ENCODE measurements around the gene SLC2A4RG. TPM values are rescaled to one million over a fixed set of nuclear protein-coding genes. Genes with fewer than 3 reads are reported as not detected.

SLC2A4RG gene, protein sequence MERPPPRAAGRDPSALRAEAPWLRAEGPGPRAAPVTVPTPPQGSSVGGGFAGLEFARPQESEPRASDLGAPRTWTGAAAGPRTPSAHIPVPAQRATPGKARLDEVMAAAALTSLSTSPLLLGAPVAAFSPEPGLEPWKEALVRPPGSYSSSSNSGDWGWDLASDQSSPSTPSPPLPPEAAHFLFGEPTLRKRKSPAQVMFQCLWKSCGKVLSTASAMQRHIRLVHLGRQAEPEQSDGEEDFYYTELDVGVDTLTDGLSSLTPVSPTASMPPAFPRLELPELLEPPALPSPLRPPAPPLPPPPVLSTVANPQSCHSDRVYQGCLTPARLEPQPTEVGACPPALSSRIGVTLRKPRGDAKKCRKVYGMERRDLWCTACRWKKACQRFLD
- 59.2 to 100 TPM (median 91.0 TPM) in 5 replicates for total RNA-seq (2022; extraction: Qiagen RNA extraction; ENCODE audit: low read depth)

GRCh38 chr20:63739130-63740069 lies at the start of gene SLC2A4RG:
SLC2A4RG (plus strand) TSS chr20:63739776; CDS start chr20:63739913, 137 bp downstream.

DNA sequence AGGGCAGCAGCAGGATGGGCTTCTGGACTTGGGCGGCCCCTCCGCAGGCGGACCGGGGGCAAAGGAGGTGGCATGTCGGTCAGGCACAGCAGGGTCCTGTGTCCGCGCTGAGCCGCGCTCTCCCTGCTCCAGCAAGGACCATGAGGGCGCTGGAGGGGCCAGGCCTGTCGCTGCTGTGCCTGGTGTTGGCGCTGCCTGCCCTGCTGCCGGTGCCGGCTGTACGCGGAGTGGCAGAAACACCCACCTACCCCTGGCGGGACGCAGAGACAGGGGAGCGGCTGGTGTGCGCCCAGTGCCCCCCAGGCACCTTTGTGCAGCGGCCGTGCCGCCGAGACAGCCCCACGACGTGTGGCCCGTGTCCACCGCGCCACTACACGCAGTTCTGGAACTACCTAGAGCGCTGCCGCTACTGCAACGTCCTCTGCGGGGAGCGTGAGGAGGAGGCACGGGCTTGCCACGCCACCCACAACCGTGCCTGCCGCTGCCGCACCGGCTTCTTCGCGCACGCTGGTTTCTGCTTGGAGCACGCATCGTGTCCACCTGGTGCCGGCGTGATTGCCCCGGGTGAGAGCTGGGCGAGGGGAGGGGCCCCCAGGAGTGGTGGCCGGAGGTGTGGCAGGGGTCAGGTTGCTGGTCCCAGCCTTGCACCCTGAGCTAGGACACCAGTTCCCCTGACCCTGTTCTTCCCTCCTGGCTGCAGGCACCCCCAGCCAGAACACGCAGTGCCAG lies 42.8 kb upstream of the SLC2A4RG start, which contains the start of gene TNFRSF6B:
TNFRSF6B (plus strand) TSS at position 25 of the 729 bp plus-strand sequence; CDS start at position 141, 116 bp downstream.

DNA sequence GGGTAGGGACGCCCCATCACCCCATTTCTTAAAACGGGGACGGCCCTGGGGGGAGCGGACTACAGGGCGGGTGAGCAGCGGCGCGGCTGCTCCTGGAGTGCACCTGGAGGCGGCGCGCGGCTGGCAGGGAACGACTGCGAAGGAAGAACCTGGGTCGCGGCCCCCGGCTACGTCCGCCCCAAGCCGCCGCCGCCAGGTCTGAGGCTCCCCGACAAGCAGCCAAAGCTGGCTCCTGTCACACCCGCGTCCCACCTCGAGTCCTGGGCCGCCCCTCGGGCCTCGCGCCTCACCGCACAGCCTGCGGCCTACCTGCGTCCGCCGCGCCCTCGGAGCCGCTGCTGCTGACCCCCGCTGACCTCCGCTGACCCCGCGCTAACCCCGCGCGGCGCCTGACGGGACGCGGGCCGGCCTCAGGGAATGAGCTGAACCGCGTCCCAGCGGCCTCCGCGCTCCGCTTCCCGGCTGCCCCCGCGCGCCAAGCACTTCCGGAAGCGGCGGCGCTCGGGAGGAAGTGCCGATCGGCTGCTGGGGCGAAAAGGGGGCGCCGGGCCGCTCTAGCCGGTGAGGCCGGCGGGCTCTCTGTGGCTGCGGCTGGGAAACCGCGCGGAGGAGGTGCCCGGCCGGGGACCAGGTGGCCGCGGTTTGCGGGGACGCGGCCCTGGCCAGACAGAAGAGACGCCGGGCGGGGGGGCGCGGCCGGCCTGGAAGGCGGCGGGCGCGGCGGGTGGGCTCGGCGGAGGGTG lies 31.8 kb upstream of the SLC2A4RG start, which contains the start of the genes ARFRP1 and ZGPAT:
ARFRP1 (minus strand) TSS at position 419 of the 743 bp plus-strand sequence. CDS start 885 bp downstream, outside the sequence.
ZGPAT (plus strand) TSS at position 482 of the 743 bp plus-strand sequence. CDS start 542 bp downstream, outside the sequence.

DNA sequence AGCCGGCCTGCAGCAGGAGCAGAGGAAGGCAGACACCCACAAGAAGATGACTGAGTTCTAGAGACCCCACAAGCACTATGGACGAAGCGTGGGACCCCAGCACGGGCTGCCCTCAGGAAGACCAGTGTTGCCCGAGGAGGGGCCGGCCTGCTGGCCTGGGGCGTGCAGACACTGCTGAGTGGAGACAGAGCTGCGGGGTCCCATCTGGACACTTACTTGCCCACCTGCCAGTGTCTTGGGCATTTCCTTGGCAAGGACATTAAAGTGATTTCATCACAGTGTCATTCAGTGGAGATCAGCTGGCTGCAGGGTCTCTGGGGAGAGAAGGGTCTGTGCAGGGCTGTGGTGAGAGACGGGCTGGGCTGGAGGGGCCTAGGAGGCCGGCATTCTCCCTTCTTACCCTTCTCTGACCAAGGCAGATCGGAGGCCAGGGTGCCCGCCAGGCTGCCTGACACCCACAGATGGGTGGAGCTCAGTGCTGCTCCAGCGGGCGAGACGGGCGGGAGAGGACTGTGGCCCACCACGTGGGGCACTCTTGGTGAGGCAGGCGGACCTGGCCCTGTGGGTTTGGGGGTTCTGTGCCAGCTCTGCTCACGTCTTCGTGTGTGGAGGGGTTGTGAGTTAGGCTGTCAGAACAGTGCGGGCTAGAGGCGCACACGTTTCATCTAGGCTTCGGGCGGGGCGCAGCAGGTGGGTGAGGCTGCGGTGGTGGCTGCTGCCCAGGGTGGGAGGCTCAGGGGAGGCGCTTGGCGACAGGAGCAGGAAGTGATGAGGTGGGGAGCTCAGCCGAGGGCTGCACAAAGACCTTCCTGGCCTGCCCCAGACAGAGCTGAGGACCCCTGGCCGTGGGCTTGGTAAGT lies 3.5 kb upstream of the SLC2A4RG start, which contains the start of gene LIME1:
LIME1 (plus strand) TSS at position 806 of the 860 bp plus-strand sequence. CDS start 886 bp downstream, outside the sequence.

Other genes starting within 250 kb of the SLC2A4RG start
- gene EEF1A2, start 240.7 kb upstream of the SLC2A4RG start, total RNA-seq (2022; extraction: Qiagen RNA extraction; ENCODE audit: low read depth), result 136 to 164 TPM (median 141 TPM) in 5 replicates
- gene PPDPF, start 219.0 kb upstream of the SLC2A4RG start, total RNA-seq (2022; extraction: Qiagen RNA extraction; ENCODE audit: low read depth), result 277 to 347 TPM (median 317 TPM) in 5 replicates
- 2.2 to 3.0 TPM (median 2.4 TPM) in 5 replicates for gene PTK6, start 202.4 kb upstream of the SLC2A4RG start, total RNA-seq (2022; extraction: Qiagen RNA extraction; ENCODE audit: low read depth)
- not detected in 5 replicates for gene SRMS, start 192.0 kb upstream of the SLC2A4RG start, total RNA-seq (2022; extraction: Qiagen RNA extraction; ENCODE audit: low read depth)
- gene FNDC11, start 185.6 kb upstream of the SLC2A4RG start, total RNA-seq (2022; extraction: Qiagen RNA extraction; ENCODE audit: low read depth), result 0.09 to 0.30 TPM (median 0.24 TPM) in 4 of 5 replicates, not detected in the other
- 7.7 to 10.0 TPM (median 9.7 TPM) in 5 replicates for gene HELZ2, start 165.5 kb upstream of the SLC2A4RG start, total RNA-seq (2022; extraction: Qiagen RNA extraction; ENCODE audit: low read depth)
- gene GMEB2, start 112.7 kb upstream of the SLC2A4RG start, total RNA-seq (2022; extraction: Qiagen RNA extraction; ENCODE audit: low read depth), result 8.8 to 11.9 TPM (median 11.0 TPM) in 5 replicates
- gene STMN3, start 86.4 kb upstream of the SLC2A4RG start, total RNA-seq (2022; extraction: Qiagen RNA extraction; ENCODE audit: low read depth), result 7.4 to 10.9 TPM (median 9.6 TPM) in 5 replicates
- gene RTEL1, start 81.5 kb upstream of the SLC2A4RG start, total RNA-seq (2022; extraction: Qiagen RNA extraction; ENCODE audit: low read depth), result 6.4 to 8.4 TPM (median 6.8 TPM) in 5 replicates
- 0.47 to 1.2 TPM (median 0.85 TPM) in 5 replicates for gene TNFRSF6B, start 43.1 kb upstream of the SLC2A4RG start, total RNA-seq (2022; extraction: Qiagen RNA extraction; ENCODE audit: low read depth)
- gene ARFRP1, start 31.8 kb upstream of the SLC2A4RG start, total RNA-seq (2022; extraction: Qiagen RNA extraction; ENCODE audit: low read depth), result 26.9 to 38.3 TPM (median 34.2 TPM) in 5 replicates
- 22.0 to 29.9 TPM (median 26.8 TPM) in 5 replicates for gene ZGPAT, start 31.7 kb upstream of the SLC2A4RG start, total RNA-seq (2022; extraction: Qiagen RNA extraction; ENCODE audit: low read depth)
- 6.2 to 10.5 TPM (median 8.5 TPM) in 5 replicates for gene LIME1, start 3.1 kb upstream of the SLC2A4RG start, total RNA-seq (2022; extraction: Qiagen RNA extraction; ENCODE audit: low read depth)
- gene ZBTB46, start 91.5 kb downstream of the SLC2A4RG start, total RNA-seq (2022; extraction: Qiagen RNA extraction; ENCODE audit: low read depth), result 0.59 to 1.1 TPM (median 0.78 TPM) in 5 replicates
- 0.05 TPM in 1 of 5 replicates, not detected in the others for gene ABHD16B, start 121.7 kb downstream of the SLC2A4RG start, total RNA-seq (2022; extraction: Qiagen RNA extraction; ENCODE audit: low read depth)
- gene TPD52L2, start 125.5 kb downstream of the SLC2A4RG start, total RNA-seq (2022; extraction: Qiagen RNA extraction; ENCODE audit: low read depth), result 125 to 141 TPM (median 132 TPM) in 5 replicates
- gene DNAJC5, start 155.3 kb downstream of the SLC2A4RG start, total RNA-seq (2022; extraction: Qiagen RNA extraction; ENCODE audit: low read depth), result 24.9 to 32.4 TPM (median 29.2 TPM) in 5 replicates
- 22.3 to 34.4 TPM (median 28.8 TPM) in 5 replicates for gene UCKL1, start 216.6 kb downstream of the SLC2A4RG start, total RNA-seq (2022; extraction: Qiagen RNA extraction; ENCODE audit: low read depth)
- gene ZNF512B, start 230.2 kb downstream of the SLC2A4RG start, total RNA-seq (2022; extraction: Qiagen RNA extraction; ENCODE audit: low read depth), result 9.7 to 13.9 TPM (median 10.9 TPM) in 5 replicates
- gene SAMD10, start 239.9 kb downstream of the SLC2A4RG start, total RNA-seq (2022; extraction: Qiagen RNA extraction; ENCODE audit: low read depth), result not detected in 5 replicates
- 54.8 to 58.4 TPM (median 57.1 TPM) in 5 replicates for gene PRPF6, start 241.4 kb downstream of the SLC2A4RG start, total RNA-seq (2022; extraction: Qiagen RNA extraction; ENCODE audit: low read depth)

Measured in A549 treated with CpdA at 1 μM for 4 hours (cell line).